Astrocyte of the cerebellum (primary cell): ENCODE measurements around the gene XYLB.

Source experiments
- DNase-seq: peaks from one replicate; pipeline ENCODE4 v3.0.0-alpha.2; 2011; ENCODE audit warnings: low read depth
- H3K4me3 ChIP-seq: 2 replicates; pipeline ENCODE4 v1.5.1; 2011; ENCODE audit warnings: mild to moderate bottlenecking, low read depth, low read length, moderate library complexity
- in situ Hi-C: cut with HindIII; loops from 2 replicates; pipeline ENCODE4 v1.10.0; 2017; ENCODE audit warnings: low sequenced_read_pairs
- TF ChIP-seq, protein P1 (sequence below): IDR thresholded peaks from 2 replicates; pipeline ENCODE4 v1.5.1; 2012; ENCODE audit warnings: low read length, low read depth, moderate library complexity, mild to moderate bottlenecking; ENCODE audit errors: missing control alignments

Gene XYLB

DNA sequence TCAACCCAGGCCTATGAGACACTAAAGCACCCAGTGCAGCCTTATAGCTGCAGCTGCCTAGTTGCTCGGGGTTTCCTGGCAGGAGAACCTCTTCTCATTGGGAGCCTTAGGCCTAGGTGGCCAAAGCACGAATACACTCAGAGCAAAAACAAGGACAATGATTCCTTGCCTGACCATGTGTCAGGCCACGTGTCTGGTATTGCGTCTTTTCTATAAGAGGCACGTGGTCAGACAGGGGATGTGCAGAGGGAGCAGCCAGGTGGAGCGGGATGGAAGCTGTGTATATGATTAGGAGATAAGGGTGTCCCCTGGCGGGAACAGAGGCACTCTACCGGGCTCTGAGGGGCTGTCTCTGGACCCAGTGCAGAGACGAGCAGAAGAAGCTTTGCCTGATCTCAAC lies 38.1 kb upstream of the XYLB start:
- in situ Hi-C loops, result loop anchor here (5.0 kb wide), 1 partner anchor 59 kb away; no protein-coding TSS in a partner anchor
- no peak overlapping the region for H3K4me3 ChIP-seq
- TF ChIP-seq, protein P1, sequence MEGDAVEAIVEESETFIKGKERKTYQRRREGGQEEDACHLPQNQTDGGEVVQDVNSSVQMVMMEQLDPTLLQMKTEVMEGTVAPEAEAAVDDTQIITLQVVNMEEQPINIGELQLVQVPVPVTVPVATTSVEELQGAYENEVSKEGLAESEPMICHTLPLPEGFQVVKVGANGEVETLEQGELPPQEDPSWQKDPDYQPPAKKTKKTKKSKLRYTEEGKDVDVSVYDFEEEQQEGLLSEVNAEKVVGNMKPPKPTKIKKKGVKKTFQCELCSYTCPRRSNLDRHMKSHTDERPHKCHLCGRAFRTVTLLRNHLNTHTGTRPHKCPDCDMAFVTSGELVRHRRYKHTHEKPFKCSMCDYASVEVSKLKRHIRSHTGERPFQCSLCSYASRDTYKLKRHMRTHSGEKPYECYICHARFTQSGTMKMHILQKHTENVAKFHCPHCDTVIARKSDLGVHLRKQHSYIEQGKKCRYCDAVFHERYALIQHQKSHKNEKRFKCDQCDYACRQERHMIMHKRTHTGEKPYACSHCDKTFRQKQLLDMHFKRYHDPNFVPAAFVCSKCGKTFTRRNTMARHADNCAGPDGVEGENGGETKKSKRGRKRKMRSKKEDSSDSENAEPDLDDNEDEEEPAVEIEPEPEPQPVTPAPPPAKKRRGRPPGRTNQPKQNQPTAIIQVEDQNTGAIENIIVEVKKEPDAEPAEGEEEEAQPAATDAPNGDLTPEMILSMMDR, result no peak
- DNase-seq, result no peak

DNA sequence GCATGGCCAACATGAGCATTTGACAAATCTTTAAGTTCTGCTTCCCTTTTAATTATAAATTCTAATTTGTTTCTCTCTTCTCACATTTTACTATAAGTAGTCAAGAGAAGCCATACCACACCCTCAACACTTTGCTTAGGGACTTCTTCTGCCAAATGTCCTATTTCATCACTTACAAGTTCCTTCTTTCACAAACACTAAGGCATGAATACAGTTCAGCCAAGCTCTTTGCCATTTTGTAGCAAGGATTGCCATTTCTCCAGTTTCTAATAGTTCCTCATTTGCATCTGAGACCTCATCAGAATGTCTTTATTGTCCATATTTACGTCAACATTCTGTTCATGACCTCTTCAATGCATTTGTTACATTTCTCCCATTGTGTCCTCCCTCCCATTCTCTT lies 35.1 kb upstream of the XYLB start:
- no peak for DNase-seq
- H3K4me3 ChIP-seq, result no peak overlapping the region
- TF ChIP-seq, protein P1, result no peak
- in situ Hi-C loops, result no loop called here

DNA sequence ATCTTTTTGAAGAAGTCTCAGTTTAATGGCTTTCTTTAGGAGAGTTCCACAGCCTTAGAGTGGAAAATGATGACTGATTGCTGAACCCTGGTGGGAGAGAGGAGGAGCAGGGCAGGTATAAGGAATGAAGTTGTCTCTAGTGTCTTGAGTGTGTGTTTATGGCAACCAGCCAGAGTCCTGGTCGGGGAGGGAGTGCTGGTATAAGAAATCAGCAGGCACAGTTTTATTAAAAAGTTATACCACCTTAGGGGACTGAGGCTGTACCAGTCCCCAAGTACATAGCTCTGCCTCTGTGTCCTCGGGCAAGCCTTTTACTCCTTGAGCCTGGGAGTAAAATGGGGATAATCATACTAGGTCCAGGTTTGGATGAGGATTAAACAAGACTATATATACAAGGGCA lies 34.6 kb upstream of the XYLB start:
- no peak for DNase-seq
- in situ Hi-C loops, result no loop called here
- H3K4me3 ChIP-seq, result no peak overlapping the region
- TF ChIP-seq, protein P1, result no peak

DNA sequence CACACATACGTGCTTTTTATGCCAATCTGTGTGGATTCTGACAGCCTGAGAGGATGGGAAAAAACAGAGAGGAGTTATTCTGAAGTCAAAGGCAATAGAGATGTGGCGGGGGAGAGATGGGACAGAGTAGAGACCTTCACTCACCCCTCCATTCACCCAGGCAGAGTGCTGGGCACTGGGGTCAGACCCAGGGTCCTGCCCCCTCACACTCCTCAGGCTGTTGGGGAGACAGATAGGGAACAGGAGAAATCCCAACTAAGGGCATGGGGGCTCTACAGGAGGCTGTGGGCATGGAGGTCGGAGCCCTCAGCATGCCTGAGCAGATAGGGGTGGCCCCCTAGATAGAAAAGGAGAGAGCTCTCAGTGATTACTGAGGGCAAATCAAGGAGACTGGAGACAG lies 34.2 kb upstream of the XYLB start:
- in situ Hi-C loops, result no loop called here

DNA sequence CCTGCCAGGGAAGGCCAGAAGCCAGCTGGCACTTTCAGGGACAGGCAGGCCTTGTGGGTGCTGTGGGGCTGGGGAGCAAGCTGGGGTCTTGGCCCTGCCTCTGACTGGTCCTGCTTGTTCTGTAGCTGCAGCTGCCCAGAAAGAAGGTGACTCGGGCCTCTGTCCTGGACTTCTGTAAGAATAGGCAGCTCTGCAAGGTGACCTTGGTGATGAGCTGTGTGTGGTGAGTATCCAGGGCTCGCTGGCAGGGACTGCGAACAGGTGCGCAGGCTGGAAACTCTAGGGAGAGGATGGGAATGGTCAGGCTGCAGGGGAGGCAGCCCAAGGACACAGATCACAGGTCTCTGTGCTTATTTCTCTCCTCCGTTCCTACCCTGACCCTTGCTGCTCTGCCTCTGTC lies 33.3 kb upstream of the XYLB start:
- in situ Hi-C loops, result no loop called here
- no peak overlapping the region for H3K4me3 ChIP-seq
- no peak for DNase-seq
- TF ChIP-seq, protein P1, result no peak

More for the DNA sequence above, 34.2 kb upstream of the XYLB start:
- DNase-seq, result no peak
- TF ChIP-seq, protein P1, result no peak
- no peak overlapping the region for H3K4me3 ChIP-seq

DNA sequence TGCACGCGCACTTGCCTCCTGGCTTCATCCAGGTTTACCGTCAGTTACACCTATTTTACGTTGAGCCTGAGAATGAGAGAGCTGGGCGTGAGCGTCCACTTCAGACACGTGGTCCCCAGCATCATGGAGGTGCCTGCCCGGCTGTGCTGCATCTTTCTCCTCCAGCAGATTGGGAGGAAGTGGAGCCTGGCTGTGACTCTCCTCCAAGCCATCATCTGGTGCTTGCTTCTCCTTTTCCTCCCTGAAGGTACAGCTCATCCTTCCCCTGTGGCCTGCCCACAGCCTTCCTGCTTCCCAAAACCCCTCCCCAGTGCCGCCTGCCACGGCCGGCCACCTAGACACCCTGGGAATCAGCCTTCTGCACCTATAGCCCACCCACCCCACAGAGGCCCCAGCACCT lies 32.9 kb upstream of the XYLB start:
- in situ Hi-C loops, result no loop called here
- TF ChIP-seq, protein P1, result no peak
- H3K4me3 ChIP-seq, result no peak overlapping the region
- no peak for DNase-seq

DNA sequence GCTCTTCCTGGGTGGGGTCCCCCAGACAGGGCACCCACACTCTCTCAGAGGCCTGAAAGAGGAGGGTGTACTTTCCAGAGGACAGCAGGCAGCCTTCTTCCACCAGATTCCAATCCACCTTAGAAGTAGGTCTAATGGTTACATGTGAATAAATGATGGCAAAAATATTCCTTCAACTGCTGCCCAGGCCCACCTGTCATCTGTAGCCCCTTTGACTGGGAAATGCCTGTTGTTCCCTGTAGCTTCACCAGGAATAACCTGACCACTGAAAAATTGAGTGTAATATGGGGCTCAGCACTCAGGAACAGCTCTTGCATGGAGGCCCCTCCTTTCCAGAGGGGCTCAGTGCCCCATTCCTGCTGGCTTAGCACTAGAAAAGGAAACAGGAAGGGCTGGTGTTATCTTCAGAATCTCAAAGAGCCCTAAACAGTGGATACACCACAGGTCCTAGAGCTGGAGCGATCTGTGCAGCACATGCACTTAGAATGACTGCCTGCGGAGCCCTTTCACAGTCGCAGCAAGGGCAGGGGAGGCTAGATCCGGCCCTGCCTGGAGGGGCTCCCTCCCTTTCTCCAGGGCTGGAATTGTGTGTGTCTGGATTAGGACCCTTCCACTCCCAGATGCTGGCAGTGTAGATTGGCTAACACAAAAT lies 32.3 kb upstream of the XYLB start:
- TF ChIP-seq, protein P1, result no peak
- in situ Hi-C loops, result no loop called here
- H3K4me3 ChIP-seq, result no peak overlapping the region
- DNase-seq, result no peak
